Activated CD8-positive, alpha-beta T cell treated with anti-CD3 and anti-CD28 coated beads for 36 hours (primary cell): ENCODE results near the gene MOSPD3. TPM values are rescaled to one million over a fixed set of nuclear protein-coding genes. Genes with fewer than 3 reads are reported as not detected.

Experiments
- ATAC-seq: fragments of 200-7000 bp; cut with Tn5 transposase; one replicate; pipeline ENCODE4 v1.10.0; 2021; ENCODE audit warnings: mild to moderate bottlenecking, moderate library complexity
- CTCF ChIA-PET: fragments of 350-600 bp; sonication (Branson Sonifier 250); formaldehyde crosslinking; loops from one replicate; lab custom pipeline; 2021; ENCODE audit warnings: antibody characterized with exemption; lab: Charles Lee
- POLR2A ChIA-PET: fragments of 350-600 bp; sonication (Branson Sonifier 250); formaldehyde crosslinking; loops from one replicate; lab custom pipeline; 2021; ENCODE audit warnings: antibody characterized with exemption; lab: Charles Lee
- DNase-seq: peaks from one replicate; pipeline ENCODE4 v3.0.0-alpha.2; 2020
- H3K27ac Mint-ChIP-seq: one replicate; pipeline ENCODE4 v1.8.0; 2021; ENCODE audit warnings: mild to moderate bottlenecking, mixed read lengths
- H3K27me3 Mint-ChIP-seq: one replicate; pipeline ENCODE4 v1.8.0; 2021; ENCODE audit warnings: mixed read lengths
- H3K36me3 Mint-ChIP-seq: one replicate; pipeline ENCODE4 v1.8.0; 2021; ENCODE audit warnings: low read depth, mixed read lengths
- H3K4me1 Mint-ChIP-seq: one replicate; pipeline ENCODE4 v1.8.0; 2021; ENCODE audit warnings: low read depth, mixed read lengths
- H3K4me3 Mint-ChIP-seq: one replicate; pipeline ENCODE4 v1.8.0; 2021; ENCODE audit warnings: mild to moderate bottlenecking, moderate library complexity, mixed read lengths
- H3K9me3 Mint-ChIP-seq: one replicate; pipeline ENCODE4 v1.8.0; 2021; ENCODE audit warnings: mixed read lengths
- CTCF ChIP-seq: fragments of 200-600 bp; IDR thresholded peaks from one replicate; pipeline ENCODE4 v1.8.0; 2022; ENCODE audit warnings: antibody characterized with exemption, mild to moderate bottlenecking
- intact Hi-C: fragments of 100-400 bp; cut with micrococcal nuclease; formaldehyde crosslinking; loops from one replicate; pipeline ENCODE4 v1.10.0; 2022
- total RNA-seq, 2 experiments: library from RNA; stranded (reverse); gene quantifications; one replicate each; pipeline ENCODE4 v1.2.3, GENCODE V29; 2021

The MOSPD3 gene
- total RNA-seq, 2 experiments from 2014 or later: 9.6 to 10.5 TPM

DNA sequence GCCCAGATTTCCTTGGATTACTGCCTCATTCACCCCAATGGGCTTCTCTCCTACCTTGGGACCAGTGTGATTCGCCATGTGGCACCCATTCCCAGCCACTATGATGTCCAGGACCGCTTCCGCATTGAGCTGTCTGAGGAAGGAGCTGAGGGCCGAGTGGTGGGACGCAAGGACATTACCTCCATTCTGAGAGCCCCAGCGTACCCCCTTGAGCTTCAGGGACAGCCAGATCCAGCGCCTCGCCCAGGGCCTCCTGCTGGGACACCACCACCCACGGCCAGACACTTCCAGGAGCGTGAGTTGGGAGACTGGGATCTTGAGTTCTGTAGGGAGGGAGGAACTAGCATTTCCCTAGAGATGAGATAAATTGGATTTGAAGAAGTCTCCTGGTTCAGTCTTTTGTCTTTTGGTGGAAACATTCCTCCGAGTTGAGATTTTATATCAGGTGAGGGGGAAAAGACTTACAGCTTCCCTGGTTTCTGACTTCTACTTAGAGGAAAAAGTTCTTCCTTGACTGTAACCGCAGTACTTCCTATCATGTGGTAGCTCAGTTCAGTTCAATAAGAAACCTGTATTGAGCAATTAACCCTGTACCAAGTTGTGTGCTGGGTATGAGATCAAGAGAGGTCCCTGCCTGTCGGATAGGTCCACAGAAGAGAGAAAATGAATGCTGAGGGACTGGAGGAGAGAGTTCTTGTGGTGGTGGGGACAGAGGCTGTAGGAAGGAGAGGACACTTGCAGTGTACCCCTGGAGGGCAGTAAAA, 1.3 kb downstream of the MOSPD3 start:
- Mint-ChIP-seq H3K9me3 (no peaks in the 10 kb centered on the region), H3K27me3 (no peaks in the 10 kb centered on the region), H3K4me1 (peaks cover 9% of the 10 kb centered on the region), H3K4me3 (peak overlapping the region; percentile 88), H3K36me3 (peaks cover 2% of the 10 kb centered on the region), H3K27ac (peak overlapping the region; percentile 12)
- no peak for ATAC-seq
- intact Hi-C loops: no loop called here
- CTCF ChIA-PET: interaction anchor here (0.6 to 4.9 kb wide), 14 partner anchors 8 to 239 kb away, joined by 3 to 36 read pairs (median 6); partner anchors contain the start of genes FBXO24, LRCH4, POP7 and SLC12A9
- POLR2A ChIA-PET: interaction anchor here (0.7 to 2.4 kb wide), 9 partner anchors 10 to 599 kb away, joined by 3 to 6 read pairs (median 4); partner anchors contain the start of genes FBXO24, LRCH4 and ZKSCAN1
- DNase-seq: no peak
- no peak for TF ChIP-seq CTCF

GRCh38 chr7:100614308-100614861, 2.0 kb downstream of the MOSPD3 start:
- DNase-seq: no peak
- no peaks in the 10 kb centered on the region for H3K27me3 Mint-ChIP-seq
- H3K36me3 Mint-ChIP-seq: peaks cover 2% of the 10 kb centered on the region
- no peaks in the 10 kb centered on the region for H3K9me3 Mint-ChIP-seq
- no peak for ATAC-seq
- H3K27ac Mint-ChIP-seq: no peak overlapping the region
- intact Hi-C loops: no loop called here
- ChIA-PET POLR2A (interaction anchor here (0.7 to 2.1 kb wide), 5 partner anchors 9 to 272 kb away, joined by 3 to 6 read pairs (median 4); no protein-coding TSS in a partner anchor), CTCF (interaction anchor here (1.0 to 4.9 kb wide), 7 partner anchors 9 to 91 kb away, joined by 3 to 36 read pairs (median 5); no protein-coding TSS in a partner anchor)
- no peak overlapping the region for H3K4me3 Mint-ChIP-seq
- peaks cover 9% of the 10 kb centered on the region for H3K4me1 Mint-ChIP-seq
- no peak for TF ChIP-seq CTCF

- POLR2A ChIA-PET: no interaction called here
- intact Hi-C loops: no loop called here
- TF ChIP-seq CTCF: no peak
Measured at GRCh38 chr7:100620239-100620638, 7.9 kb downstream of the MOSPD3 start.

GRCh38 chr7:100620804-100621203, 8.5 kb downstream of the MOSPD3 start:
- Mint-ChIP-seq H3K36me3 (no peaks in the 10 kb centered on the region), H3K4me3 (no peak overlapping the region), H3K9me3 (no peaks in the 10 kb centered on the region), H3K4me1 (peaks cover 2% of the 10 kb centered on the region), H3K27me3 (no peaks in the 10 kb centered on the region), H3K27ac (no peak overlapping the region)
- intact Hi-C loops: no loop called here
- POLR2A ChIA-PET: no interaction called here
- CTCF ChIA-PET: no interaction called here
- DNase-seq: no peak
- no peak for ATAC-seq
- TF ChIP-seq CTCF: no peak

More at GRCh38 chr7:100620239-100620638, 7.9 kb downstream of the MOSPD3 start:
- H3K4me1 Mint-ChIP-seq: no peaks in the 10 kb centered on the region
- CTCF ChIA-PET: interaction anchor here (1.1 to 1.2 kb wide), 2 partner anchors 9 to 13 kb away, joined by 3 to 4 read pairs; no protein-coding TSS in a partner anchor
- DNase-seq (no peak), ATAC-seq (no peak)
- no peak overlapping the region for H3K27ac Mint-ChIP-seq
- H3K27me3 Mint-ChIP-seq: no peaks in the 10 kb centered on the region
- no peaks in the 10 kb centered on the region for H3K36me3 Mint-ChIP-seq
- no peak overlapping the region for H3K4me3 Mint-ChIP-seq
- no peaks in the 10 kb centered on the region for H3K9me3 Mint-ChIP-seq

- CTCF ChIA-PET: interaction anchor here (0.7 kb wide), 1 partner anchor 8 kb away, joined by 3 read pairs; no protein-coding TSS in a partner anchor
- Mint-ChIP-seq H3K36me3 (no peaks in the 10 kb centered on the region), H3K4me3 (no peak overlapping the region), H3K9me3 (no peaks in the 10 kb centered on the region), H3K4me1 (peaks cover 9% of the 10 kb centered on the region), H3K27ac (no peak overlapping the region), H3K27me3 (no peaks in the 10 kb centered on the region)
- no peak for TF ChIP-seq CTCF
- DNase-seq: no peak
- ATAC-seq: no peak
- POLR2A ChIA-PET: no interaction called here
- intact Hi-C loops: no loop called here
Measured at GRCh38 chr7:100621554-100621953, 9.2 kb downstream of the MOSPD3 start.
